CD4-positive, alpha-beta T cell treated with Interleukin-6 for 4 hours (primary cell): ENCODE measurements around the gene SOWAHB.

Experiments used
- DNase-seq: peaks from one replicate; pipeline ENCODE4 v3.0.0-alpha.2; 2020; ENCODE audit warnings: mixed read lengths

Gene SOWAHB, protein sequence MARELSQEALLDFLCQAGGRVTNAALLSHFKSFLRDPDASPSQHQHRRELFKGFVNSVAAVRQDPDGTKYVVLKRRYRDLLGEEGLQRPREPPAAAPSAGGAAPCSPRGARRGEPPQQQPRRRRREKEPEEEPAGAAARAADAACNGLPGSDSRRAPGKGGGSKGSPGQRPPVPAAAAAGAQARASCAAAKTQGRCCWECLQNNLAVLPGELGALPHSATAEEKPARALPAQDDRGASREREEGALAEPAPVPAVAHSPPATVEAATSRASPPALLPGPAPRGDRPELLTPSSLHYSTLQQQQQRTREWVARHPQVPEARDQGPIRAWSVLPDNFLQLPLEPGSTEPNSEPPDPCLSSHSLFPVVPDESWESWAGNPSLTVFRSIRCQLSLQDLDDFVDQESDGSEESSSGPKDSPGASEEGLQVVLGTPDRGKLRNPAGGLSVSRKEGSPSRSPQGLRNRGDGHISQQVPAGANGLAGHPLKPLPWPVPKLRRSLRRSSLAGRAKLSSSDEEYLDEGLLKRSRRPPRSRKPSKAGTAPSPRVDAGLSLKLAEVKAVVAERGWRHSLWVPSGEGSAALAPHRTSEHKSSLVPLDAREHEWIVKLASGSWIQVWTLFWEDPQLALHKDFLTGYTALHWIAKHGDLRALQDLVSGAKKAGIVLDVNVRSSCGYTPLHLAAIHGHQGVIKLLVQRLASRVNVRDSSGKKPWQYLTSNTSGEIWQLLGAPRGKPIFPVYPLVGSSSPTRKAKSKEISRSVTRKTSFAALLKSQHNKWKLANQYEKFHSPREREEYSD

DNA sequence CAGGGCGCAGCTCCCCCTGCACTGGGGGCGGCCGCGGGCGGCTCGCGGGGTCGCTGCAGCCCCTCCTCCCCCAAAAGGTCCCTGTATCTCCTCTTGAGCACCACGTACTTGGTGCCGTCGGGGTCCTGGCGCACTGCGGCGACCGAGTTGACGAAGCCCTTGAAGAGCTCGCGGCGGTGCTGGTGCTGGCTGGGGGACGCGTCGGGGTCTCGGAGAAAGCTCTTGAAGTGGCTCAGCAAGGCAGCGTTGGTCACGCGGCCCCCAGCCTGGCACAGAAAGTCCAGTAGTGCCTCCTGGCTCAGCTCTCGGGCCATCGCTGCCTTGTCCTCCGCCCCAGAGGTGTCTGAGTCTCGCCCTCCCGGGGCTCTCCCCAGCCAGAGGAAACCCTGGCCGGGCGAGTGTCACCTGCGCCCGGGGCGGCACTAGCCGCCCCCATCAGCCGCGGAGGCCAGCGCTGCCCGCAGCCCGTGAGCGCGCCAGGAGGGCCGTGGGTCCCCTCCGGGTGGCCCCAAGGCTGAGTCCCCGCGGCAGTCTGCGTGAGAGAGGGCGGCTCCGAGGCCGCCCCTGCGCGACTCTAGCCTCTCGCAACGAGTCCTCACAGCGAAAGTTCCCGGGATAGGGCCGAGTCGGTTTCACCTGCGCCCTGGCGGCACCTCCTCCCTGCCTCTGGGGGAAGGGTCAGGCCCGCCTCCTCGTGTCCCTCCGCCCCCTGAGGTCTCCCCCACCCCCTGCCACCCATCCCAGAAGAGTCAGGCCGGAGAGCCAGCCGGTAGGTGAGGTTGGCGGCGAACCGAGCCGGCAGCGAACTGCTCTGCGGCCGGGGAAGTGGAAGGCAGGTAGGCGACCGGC lies at the start of gene SOWAHB:
Gene SOWAHB (minus strand): TSS at position 609 of the 849 bp plus-strand sequence. CDS start 295 bp downstream, at position 314.
- DNase-seq = peak; percentile 52

DNA sequence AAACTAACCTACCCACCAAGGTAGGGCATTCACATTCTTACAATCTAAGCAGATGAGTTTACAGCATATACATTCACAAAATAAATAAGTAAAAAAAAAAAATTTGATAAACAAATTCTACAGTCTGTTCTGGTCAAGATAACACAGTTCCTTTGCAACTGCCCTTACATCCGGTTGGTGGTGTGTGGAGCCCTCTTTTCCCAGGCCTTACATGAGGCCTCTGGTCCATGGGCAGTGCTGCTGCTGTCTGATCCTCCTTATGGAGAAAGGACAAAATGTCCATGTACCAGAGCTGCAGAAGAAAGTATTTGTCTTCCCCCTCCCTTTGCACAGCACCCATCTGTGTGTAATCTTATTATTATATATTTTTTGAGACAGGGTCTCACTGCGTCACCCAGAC lies 49.4 kb upstream of the SOWAHB start:
- DNase-seq = no peak

DNA sequence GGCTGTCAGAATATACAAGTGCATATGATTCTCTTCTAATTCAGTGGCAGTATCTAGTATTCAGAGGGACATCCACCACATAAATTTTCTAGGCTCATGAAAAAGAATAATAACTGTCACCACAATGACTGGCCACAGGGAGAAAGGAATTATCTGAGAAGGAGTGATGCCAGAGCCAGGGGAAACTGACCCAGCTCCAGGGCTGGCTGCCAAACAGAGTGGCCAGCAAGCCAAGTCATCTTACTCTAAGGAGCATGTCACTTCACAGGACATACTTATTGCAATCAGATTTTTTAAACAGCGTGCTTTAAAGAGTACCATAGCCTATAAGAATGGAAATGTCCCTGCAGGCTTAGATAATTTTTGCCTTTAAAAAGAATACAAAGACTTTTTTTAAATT lies 45.8 kb upstream of the SOWAHB start:
- no peak for DNase-seq

DNA sequence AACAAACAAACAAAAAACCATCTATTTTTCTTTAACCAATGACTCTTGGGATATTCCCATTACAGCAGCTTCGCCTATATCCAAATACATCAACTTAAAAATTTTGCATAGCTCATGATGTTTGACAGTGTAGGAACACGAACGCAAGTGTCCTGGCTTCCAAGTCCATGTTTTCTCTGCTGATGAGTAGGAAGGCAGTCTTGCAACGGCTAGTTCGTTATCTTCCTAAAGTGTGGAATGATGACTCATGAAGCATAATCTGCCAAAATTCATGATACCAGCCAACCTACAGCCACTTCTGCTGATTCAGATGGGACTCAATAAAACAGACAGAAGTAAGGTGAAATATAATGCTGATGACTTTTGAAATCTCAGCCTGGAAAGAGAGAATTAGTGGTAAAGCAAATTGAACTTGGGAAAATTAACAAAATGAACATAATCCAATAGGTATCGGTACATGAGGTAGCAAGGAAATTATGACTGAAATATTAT lies 45.2 kb upstream of the SOWAHB start:
- DNase-seq = no peak

DNA sequence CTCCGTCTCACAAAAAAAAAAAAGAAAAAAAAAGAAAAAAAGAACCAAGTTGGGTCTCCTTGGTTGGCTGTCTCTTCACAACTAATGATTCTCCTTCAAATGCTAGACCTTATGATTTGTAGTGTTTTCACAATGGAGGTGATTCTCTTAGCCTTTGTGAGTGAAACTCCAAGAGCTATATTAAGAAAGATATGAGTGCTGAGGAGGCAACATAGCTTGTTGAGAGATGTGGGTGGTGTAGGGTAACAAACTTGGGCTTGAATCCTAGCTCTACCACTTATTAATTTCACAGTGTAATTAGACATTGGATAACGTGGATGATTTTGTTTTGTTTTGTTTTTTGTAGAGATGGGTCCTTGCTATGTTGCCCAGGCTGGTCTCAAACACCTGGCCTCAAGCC lies 41.2 kb upstream of the SOWAHB start:
- DNase-seq = no peak

DNA sequence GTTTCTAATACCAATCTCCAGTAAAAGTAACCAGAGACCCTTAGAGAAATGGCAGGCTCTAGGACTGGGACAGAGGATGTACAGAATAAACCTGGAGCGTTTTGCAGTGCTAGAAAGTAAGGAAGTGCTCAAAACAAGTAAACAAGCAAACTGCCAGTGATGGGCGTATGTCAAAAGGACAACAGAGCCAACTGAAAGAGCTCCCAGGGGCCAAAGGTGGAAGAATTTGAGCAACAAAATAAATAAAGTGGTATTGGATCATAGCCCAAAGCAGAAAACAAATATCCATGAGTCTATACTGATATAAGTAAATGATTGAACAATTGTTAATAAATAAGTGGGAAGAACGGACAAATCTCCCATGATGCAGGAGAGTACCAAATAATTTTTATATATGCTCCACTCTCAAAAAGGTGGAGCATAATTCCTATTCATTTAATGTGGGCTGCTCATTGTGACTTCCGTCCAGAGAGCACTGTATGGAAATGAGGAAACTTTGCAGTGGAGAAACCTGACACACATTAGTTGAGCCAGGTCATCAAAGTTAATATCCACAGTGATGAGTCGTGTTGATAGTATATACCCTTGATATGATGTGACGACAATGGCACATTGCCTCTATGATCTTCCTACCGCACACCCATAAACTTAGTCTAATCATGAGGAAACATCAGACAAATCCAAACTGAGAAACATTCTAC lies 33.8 kb upstream of the SOWAHB start:
- no peak for DNase-seq

DNA sequence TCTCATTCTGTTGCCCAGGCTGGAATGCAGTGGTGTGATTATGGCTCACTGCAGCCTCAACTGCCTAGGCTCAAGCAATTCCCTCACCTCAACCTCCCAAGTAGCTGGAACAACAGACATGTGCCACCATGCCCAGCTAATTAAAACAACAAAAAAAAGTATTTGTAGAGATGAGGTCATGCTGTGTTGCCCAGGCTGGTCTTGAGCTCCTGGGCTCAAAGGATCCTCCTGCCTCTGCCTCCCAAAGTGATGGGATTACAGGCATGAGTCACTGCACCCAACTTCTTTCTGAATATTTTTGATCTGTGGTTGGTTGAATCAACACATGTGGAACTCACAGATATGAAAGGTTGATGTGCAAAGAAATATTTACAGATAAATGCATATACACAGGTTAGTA lies 33.1 kb upstream of the SOWAHB start:
- DNase-seq = no peak

DNA sequence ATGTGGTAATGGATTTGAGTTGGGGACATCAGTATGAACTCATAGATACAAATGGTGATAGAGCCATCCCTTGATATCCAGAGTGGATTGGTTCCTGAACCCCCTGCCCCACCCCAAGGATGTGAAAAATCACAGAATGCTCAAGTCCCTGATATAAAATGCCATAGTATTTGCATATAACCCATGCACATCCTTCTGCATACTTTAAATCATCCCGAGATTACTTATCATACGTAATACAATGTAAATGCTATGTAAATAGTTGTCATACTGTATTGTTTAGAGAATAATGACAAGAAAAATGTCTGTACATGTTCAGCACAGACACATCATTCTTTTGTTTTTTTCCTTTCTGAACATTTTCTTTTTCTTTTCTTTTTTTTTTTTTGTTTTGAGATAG lies 32.7 kb upstream of the SOWAHB start:
- DNase-seq = no peak

DNA sequence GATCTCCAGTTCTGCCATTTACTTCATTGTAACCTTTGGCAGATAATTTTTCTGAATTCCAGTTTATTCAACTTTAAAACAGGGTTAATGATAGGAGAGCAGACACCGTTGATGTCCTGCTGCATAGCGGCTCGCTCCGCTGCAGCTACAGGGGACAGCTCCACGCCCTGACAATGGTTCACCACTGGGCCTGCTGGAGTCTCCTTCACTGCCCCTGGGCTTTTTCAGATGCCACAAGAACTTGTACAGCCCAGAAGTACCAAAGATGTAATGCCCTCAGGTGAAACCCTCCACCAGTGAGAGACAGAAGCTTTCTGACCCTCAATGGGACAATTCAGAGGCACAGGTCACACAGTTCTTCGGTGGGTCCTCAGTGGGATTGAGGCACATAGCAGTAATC lies 28.9 kb upstream of the SOWAHB start:
- no peak for DNase-seq

DNA sequence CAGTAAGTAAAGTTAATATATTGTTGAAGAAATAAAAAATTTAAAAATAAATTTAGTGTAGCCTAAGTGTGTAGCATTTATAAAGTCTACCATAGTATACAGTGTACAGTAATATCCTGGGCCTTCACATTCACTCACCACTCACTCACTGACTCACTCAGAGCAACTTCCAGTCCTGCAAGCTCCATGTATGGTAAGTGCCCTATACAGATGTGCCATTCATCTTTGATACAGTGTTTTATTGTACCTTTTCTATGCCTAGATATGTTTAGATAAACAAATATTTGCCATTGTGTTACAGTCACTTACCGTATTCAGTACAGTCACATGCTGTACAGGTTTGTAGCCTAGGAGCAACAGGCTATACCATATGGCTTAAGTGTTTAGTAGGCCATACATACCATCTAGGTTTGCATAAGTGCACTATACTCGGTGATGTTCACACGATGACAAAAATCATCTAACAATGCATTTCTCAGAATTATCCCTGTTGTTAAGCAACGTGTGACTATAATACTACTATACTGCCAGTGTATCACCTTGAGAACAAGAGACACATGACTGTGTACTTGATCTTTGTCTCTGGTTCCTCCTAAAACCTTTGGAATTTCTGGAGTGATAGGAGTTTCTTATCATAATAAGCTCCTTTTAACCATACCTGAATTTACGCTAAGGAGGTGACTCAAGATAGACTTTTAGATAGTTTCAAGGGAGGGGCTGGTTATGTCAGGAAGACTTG lies 25.8 kb upstream of the SOWAHB start:
- DNase-seq = no peak

DNA sequence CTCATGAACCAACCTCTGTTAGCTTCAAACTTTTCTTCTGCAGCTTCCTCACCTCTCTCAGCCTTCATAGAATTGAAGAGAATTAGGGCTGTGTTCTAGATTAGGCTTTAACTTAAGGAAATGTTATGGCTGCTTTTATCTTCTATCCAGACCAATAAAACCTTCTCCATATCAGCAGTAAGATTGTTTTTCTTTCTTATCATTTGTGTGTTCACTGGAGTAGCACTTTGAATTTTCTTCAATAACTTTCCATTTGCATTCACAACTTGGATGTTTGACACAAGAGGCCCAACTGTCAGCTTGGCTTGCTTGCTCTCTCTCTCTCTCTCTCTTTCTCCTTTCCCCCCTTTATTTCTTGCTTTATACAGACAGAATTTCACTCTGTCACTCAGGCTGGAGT lies 22.8 kb upstream of the SOWAHB start:
- no peak for DNase-seq

DNA sequence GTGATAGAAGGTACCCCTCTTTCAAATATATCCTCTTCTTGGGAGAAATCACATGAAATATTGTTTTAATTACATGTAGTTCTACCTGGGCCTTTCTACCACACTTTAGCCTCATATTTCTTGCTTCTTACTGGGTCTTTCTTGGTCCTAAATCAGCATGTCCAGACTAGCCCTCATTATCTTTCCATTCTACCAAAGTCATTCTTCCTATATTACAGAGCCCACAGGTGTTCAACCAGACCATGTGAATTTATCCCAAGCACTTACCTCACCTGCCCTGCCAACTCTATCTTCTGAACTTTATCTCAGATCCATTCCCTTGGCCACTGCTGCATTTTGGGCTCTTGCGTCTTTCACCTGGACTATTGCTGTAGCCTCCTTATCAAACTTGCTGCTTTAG lies 11.8 kb upstream of the SOWAHB start:
- DNase-seq = no peak

DNA sequence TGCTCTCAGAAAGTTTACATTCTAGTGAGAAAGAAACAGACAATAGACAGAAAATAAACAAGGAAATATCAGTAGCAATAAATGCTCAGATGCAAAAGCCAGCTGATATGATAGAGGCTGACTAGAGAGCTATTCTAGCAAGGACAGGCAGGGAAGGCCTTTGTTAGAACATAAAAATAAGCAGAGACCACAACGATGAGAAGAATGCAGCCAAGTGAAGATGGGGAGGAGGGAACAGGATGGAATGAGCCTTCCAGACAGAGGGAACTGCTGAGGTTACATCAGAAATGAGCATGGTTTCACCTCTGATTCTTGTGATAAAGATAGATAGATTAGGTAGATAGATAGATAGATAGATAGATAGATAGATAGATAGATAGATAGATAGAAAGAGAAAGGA lies 7.6 kb upstream of the SOWAHB start:
- DNase-seq = no peak

DNA sequence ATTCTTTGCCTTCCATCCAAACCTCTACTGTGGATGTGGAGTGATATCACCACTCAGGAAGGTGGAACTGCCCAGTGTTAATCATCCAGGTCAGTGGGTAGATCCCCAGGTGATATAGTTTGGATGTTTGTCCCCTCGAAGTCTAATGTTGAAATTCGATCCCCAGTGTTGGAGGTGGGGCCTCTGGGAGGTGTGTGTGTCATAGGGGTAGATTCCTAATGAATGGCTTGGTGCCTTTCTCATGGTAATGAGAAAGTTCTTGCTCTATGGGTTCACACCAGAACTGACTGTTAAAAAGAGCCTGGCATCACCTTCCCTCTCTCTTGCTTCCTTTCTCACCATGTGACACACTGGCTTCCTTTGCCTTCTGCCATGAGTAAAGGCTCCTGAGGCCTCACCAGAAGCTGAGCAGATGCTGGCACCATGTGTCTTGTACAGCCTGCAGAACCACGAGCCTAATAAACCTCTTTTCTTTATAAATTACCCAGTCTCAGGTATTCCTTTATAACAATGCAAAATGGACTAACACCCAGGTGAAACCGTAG lies 6.8 kb upstream of the SOWAHB start:
- no peak for DNase-seq

DNA sequence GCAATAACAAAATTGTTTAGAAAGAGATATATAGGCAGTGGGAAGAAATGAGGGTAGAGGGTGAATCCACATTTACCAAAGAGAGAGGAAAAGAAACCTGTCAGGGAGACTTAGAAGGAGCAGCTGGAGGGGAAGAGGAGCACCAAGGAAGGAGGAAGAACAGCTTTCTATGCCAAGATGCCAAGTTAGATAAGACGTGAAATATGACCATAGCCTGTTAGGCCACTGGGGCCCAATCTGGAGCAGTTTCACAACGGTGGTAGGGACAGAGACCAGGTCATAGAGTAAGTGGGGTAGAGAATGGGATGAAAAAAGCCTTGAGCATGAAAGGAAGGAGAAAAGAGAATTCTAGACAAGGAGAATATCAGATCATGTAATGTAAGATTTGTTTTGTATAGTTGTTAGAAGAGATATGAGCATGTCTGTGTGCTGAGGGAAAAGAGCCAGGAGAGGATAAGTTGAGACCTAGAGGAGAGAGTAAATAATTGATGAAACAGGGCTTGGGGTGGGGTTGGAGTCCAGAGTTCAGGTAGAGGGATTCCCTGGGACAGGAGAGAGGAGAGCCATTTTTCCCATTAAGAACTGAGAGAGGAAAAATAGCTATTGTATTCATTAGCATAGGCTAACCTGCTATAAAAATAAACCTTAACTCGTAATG lies 4.4 kb upstream of the SOWAHB start:
- no peak for DNase-seq

DNA sequence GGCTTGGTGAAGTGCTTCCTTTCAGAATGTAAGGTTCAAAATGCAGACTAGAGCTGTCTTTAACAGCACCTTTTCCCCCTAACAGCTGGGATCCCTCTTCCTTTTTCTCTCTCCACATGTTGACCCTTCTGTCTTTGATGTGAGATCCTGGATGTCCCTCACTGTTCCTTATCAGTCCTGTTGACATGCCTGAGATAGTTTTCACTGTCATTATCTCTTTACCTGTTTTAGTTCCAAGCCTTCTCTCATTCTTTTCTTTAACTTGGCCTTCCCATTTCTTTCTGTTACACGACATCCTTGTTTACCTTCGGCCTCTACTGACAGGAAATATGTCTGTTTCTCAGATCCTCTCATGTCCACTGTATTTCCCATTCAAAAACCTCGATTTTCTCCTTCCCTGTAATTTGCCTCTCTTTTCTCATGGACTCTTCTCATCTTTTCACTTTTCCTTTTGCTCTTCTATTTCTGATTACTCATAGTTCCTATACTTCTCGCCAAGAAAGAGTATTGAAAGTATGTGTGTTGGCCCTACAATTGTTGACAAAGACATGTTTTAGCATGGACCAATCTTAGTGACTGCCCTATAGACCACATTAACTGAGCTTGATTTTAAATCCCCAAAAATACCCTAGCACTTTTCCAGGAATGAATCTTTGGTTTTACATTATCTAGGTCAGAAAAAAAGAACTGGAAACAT lies 1.2 kb upstream of the SOWAHB start:
- DNase-seq = no peak

DNA sequence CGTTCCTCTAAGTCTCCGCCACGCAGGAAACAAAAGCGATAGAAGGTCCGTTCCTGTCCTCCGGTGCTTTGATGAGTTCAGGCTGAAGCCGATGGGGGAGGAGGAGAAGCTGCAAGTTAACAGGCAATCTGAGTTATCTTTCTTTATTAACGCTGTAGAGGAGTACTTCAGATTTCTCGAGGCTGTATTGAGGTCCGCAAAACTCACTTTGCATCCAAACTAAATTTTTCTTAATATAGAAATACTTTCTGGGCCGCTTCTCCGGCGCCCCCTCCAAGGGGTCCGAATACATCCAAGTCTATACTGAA lies 395 bp upstream of the SOWAHB start:
- no peak for DNase-seq

DNA sequence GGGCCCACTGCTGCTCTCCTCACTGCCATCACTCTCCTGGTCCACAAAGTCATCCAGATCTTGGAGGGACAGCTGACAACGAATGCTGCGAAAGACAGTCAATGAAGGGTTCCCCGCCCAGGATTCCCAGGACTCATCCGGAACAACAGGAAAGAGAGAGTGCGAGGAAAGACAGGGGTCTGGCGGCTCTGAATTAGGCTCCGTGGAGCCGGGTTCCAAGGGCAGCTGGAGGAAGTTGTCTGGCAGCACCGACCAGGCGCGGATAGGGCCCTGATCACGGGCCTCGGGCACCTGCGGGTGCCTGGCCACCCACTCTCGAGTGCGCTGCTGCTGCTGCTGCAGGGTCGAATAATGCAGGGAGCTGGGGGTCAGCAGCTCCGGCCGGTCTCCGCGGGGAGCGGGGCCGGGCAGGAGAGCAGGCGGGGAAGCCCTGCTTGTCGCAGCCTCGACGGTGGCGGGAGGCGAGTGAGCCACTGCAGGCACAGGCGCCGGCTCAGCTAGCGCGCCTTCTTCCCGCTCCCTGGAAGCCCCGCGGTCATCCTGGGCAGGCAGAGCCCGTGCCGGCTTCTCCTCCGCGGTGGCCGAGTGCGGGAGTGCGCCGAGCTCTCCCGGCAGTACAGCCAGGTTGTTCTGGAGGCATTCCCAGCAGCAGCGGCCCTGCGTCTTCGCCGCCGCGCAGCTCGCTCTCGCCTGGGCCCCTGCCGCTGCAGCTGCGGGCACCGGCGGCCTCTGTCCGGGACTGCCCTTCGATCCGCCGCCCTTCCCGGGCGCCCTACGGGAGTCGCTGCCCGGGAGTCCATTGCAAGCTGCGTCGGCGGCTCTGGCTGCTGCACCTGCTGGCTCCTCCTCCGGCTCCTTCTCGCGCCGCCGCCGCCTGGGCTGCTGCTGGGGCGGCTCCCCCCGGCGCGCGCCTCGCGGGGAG lies 1.1 kb downstream of the SOWAHB start:
- peak; percentile 45 for DNase-seq

DNA sequence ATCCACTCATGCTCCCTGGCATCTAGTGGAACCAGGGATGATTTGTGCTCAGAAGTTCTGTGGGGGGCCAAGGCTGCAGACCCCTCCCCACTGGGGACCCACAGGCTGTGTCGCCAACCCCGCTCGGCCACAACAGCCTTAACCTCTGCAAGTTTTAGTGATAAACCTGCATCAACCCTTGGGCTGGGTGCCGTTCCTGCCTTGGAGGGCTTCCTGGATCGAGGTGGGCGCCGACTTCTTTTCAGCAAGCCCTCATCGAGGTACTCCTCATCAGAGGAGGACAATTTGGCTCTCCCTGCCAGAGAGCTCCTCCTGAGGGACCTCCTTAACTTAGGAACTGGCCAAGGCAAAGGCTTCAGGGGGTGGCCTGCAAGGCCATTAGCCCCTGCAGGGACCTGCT lies 1.9 kb downstream of the SOWAHB start:
- no peak for DNase-seq
